ENCODE measurements around the gene KISS1.
"Not testable (repeated sequence)": the region's sequence is repeated elsewhere in the genome, so short reads cannot be mapped to it uniquely, and the experiment has no call there.

Gene KISS1, protein sequence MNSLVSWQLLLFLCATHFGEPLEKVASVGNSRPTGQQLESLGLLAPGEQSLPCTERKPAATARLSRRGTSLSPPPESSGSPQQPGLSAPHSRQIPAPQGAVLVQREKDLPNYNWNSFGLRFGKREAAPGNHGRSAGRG

DNA sequence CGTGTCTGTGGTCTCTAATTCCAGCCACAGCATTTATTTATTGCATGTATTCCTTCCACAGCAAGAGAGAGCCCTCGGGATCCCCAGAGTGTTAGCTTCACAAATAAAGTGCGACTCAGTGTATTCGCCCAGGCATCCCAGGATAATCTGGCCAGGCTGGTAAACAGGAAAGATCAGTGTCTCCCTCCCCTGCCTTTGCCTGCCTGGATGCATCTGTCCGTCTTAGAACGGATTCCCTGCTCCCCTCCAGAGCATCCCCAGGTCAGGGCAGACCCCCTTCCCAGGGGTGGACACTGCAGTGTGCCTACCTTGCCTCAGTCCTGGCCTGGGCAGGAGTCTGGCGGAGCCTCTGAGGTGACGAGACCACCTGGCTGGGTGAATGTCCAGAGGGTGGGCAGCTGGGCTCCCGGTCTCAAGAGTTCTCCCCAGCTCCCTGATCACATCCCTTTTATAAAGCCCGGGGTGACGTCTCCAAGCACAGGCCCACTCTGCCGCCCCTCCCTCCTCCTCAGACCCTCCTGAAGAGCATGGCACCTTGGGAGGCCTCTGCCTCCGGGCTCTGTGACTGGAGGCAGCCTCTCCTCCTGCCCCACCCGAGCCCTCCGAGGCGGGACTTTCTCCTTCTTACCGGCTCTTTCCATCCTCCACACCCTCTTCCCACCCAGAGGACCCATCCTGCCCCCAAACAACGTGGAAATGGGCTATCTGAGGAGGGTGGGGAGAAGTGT, at the start of gene KISS1:
TSS of gene KISS1 (minus strand) at position 424 of the 728 bp plus-strand sequence. CDS start 3,615 bp downstream, outside the sequence.
- H3K4me3 ChIP-seq (ENCODE audit: low read length): no peak within 1 kb of the TSS

DNA sequence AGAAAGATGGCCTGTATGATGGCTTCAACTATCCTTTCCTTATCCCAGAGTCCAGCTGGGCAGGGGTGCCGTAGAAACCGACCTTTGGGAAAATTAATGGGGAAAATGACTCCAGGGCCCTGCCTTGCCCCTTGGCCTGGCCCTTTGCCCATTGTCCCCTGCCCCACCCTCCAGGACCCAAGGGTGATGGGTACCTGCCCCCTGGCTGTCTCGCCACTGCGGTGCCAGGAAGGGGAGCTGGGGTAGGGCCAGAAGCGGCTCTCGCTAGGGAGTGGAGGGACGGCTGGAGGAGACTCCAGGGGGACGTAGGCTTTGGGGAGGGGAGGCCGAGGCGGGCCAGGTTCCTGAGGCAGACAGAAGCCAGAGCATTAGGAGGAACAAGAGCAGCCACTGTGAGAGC, 46.6 kb upstream of the KISS1 start:
- no peak overlapping the region for H3K4me3 ChIP-seq (ENCODE audit: low read length)
- TF ChIP-seq ZNF274 (IDR thresholded peaks at IDR 0.05; ENCODE audit: low read depth, low read length): no peak

More for the DNA sequence above, at the start of gene KISS1:
- TF ChIP-seq ZNF274 (IDR thresholded peaks at IDR 0.05; ENCODE audit: low read depth, low read length): no peak

DNA sequence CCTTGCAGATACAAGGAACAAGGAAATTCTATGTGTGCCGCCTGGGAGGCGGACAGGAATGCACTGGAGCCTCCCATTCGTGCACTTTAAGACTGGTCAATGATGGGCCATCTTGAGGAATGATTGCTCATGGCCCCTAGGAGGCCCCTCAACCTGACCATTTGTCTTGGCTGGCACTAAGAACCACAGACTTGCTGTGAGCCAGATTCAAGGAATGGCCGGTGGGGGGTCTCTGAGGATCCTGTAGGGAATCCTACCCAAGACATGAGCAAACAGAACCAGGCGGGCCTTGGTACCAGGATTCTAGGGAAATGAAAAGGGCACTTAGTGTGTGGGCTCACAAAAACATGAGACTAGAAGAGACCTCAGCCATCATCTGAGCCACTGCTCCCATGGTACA, 45.6 kb upstream of the KISS1 start:
- no peak overlapping the region for H3K4me3 ChIP-seq (ENCODE audit: low read length)
- TF ChIP-seq ZNF274 (IDR thresholded peaks at IDR 0.05; ENCODE audit: low read depth, low read length): no peak

DNA sequence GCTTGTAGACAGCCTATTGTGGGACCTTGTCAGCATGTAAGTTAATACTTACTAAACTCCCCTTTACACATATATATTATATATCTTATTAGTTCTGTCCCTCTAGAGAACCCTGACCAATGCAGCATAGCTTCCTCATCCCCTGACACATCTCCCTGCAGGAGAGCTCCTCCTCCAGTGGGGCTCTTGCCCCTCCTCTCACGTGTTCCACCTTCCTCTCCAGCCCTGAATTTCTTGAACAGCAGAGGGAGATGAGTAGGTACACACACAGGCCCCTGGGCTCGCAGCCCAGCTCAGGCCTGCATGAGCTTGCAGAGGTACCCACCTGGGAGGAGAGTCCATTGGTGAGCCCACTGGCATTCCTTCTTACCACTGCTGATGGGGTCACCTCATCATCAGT, 44.8 kb upstream of the KISS1 start:
- no peak overlapping the region for H3K4me3 ChIP-seq (ENCODE audit: low read length)
- no peak for TF ChIP-seq ZNF274 (IDR thresholded peaks at IDR 0.05; ENCODE audit: low read depth, low read length)

DNA sequence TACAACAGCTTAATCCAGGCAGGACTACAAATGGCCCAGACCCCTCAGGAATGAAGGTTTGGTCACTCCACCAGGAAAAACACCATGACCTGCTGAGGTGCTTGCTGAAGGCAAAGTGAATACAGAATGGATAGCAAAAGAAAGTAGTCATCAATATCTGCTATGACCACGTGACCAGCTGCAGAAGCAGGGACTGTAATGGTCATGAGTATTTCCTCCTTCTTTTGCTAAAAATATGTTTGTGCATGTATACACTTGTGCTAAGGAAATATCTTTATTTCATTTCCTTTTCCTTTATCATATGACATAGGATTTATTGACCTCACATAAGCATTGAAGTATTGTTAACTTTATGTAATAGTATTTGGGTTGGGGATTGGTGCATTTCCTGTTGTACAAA, 43.9 kb upstream of the KISS1 start:
- TF ChIP-seq ZNF274 (IDR thresholded peaks at IDR 0.05; ENCODE audit: low read depth, low read length): no peak

DNA sequence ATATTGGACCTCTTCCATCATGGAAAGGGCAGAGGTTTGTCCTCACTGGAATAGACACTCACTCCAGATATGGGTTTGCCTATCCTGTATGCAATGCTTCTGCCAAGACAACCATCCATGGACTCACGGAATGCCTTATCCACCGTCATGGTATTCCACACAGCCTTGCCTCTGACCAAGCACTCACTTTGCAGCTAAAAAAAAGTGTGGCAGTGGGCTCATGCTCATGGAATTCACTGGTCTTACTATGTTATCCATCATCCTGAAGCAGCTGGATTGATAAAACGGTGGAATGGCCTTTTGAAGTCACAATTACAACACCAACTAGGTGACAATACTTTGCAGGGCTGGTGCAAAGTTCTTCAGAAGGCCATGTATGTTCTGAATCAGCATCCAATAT, 43.1 kb upstream of the KISS1 start:
- H3K4me3 ChIP-seq (ENCODE audit: low read length): not testable (repeated sequence)

More for the DNA sequence above, 43.9 kb upstream of the KISS1 start:
- H3K4me3 ChIP-seq (ENCODE audit: low read length): no peak overlapping the region

DNA sequence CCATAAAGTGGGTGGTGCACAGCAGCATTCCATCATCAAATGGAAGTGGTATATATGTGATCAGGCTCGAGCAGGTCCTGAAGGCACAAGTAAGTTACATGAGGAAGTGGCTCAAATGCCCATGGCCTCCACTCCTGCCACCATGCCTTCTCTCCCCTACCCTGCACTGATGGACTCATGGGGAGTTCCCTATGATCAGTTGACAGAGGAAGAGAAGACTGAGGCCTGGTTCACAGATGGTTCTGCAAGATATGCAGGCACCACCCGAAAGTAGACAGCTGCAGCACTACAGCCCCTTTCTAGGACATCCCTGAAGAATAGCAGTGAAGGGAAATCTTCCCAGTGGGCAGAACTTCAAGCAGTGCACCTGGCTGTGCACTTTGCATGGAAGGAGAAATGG, 42.2 kb upstream of the KISS1 start:
- not testable (repeated sequence) for H3K4me3 ChIP-seq (ENCODE audit: low read length)

DNA sequence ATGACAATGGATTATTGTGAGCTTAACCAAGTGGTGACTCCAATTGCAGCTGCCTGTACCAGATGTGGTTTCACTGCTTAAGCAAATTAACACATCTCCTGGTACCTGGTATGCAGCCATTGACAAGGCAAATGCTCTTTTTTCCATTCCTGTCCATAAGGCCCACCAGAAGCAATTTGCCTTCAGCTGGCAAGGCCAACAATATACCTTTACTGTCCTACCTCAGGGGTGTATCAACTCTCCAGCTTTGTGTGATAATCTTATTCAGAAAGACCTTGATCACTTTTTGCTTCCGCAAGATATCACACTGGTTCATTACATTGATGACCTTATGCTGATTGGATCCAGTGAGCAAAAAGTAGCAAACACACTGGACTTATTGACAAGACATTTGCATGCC, 41.2 kb upstream of the KISS1 start:
- not testable (repeated sequence) for H3K4me3 ChIP-seq (ENCODE audit: low read length)

DNA sequence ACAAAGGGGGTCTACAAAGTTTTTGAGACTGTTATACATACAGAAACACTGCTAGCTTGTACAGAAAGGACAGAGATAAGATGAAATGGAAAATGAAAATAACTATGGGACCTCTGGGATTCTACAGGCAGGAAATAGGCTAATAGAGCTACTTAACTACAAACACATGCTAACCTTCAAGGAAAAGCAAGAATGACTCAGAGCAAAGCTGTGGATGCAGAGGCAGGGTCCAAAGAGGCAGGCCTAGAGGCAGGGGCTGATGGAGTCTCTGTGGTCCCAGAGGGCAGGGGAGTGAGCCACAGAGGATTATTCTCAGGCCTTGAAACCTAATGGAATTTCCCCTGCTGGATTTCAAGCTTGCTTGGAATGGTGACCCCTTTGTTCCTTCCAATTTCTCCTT, 36.2 kb upstream of the KISS1 start:
- H3K4me3 ChIP-seq (ENCODE audit: low read length): no peak overlapping the region
- TF ChIP-seq ZNF274 (IDR thresholded peaks at IDR 0.05; ENCODE audit: low read depth, low read length): no peak

DNA sequence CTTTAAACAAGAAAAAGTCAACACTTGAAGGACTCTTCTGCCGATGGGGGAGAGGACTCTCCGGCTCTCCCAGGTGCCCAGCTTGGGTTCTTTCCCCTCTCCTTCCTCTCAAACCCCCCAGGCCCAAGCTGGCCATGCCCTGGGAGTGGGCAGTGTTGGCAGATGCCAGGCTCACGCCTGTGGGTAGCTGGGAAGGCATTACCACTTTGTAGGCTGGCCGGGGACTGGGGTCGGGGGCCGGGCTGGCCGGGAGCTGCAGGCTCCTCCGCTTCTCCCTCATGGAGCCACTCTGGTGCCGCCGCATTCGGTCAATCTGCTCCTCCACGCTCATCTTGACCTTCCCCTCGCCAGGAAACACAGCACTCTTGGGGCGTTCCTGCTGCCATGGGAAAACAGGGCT, 33.9 kb upstream of the KISS1 start:
- no peak for TF ChIP-seq ZNF274 (IDR thresholded peaks at IDR 0.05; ENCODE audit: low read depth, low read length)
- H3K4me3 ChIP-seq (ENCODE audit: low read length): no peak overlapping the region

DNA sequence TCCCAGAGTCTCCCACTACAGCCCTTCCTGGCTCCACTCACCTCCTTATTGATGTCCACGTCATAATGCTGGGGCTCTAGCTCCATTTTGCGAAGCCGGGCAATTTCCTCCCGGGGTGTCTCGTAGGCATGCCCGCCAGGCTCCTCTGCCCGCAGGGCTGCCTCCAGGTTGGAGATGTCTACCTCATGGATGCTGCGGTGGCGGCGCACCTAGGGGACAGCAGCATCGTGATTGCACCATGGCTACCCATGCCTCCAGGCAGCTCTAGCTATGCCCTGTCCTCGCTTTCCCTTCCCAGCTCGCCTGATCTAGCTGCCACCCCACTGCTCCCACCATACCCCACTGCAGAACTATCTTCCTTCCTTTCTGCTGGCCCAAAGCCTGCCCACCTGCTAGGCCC, 32.6 kb upstream of the KISS1 start:
- no peak for TF ChIP-seq ZNF274 (IDR thresholded peaks at IDR 0.05; ENCODE audit: low read depth, low read length)
- H3K4me3 ChIP-seq (ENCODE audit: low read length): no peak overlapping the region

DNA sequence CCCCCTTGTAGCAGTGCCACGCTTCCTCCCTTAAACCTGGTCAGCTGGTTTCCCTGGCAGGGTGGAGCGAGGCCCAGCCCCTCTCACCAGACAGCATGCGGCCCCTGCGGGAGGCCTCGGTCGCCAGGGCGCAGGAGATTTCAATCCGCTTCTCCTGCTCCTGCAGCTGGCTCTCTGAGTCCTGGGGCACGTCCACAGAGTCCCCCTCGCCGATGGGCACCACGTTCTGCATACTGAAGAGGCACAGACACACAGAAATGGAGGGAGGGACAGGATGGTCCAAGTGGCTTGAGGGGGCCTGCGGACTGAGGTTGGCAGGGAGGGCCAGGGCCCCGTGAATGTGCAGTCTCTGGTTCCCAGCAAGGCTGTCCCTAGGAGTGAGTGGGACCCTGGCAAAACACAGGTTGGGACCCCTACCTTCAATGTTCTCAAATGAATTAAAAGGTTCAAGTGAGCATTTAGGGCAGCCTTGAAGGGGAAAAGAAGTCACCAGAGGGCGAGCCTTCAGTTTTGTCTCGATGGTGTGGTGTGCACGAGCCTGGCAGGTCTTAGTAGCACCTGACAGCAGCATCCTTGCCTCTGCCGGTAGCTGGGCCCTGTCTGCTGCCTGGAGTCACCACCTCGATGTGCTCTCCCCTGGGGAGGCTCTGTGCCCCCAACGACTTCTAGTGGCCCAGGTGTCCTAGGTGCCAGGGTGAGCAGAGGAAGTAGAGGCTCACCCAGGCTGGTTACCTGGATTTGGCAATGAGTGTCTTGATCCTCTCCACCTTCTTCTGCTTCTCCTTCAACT, 31.9 kb upstream of the KISS1 start:
- no peak overlapping the region for H3K4me3 ChIP-seq (ENCODE audit: low read length)
- TF ChIP-seq ZNF274 (IDR thresholded peaks at IDR 0.05; ENCODE audit: low read depth, low read length): no peak

DNA sequence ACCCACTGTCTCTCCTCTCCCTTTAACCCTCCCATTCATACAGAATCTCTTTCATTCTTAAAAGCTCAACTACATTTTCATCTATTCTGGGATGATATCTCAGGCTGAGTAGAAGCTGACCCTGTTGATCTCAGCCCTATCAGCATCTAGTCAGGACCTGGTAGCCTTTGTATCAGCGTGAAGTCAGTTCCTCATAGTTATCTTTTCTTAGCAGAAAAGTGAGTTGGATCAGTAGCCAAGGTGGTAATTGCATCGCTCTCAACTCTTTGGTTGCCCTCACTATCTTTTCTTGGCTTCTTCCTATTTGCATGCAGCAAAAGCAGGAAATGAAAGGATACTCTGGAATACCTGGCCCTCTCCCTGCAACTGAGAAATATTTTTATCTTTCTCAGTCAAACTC, 31.1 kb upstream of the KISS1 start:
- TF ChIP-seq ZNF274 (IDR thresholded peaks at IDR 0.05; ENCODE audit: low read depth, low read length): no peak
- H3K4me3 ChIP-seq (ENCODE audit: low read length): no peak overlapping the region

DNA sequence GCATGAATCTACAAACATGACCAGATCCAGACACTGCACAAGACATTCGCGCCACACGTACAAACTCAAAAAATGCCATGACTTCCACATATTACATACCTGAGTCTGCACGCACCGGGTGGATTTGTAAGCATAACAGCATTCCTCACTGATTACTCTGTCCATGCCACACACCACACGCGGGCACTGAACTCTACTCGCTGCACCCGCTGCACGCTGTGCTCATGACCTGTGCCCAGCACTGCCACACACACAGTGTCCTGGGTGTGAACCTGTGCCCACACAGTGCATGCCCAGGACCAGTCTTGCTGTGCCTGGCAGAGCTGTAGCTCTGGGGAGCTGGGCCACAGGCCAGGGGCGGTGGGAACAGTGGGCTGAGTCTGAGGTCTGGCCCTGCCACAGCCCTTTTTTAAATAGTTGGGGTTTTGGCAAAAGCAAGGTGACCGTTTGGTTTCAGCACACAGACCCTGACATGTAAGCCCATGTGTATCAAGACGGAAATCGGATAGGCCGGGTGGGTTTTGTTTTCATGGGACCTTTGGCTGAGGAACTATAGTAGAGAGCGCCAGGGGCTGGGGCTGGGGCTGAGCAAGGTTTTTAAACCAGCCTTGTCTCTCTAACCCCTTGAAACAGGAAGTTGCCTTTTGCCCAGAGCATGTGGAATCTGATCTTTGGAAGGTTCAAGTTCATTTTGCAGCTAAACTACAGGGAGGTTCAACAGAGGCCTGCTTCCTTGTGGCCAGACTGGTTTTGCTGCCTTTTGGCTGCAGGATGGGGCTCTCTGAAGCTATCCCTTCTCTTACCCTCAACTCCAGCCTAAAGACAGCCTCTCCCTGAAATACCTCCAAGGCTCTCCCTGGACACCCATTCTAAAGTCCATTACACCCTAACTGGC, 29.8 kb upstream of the KISS1 start:
- no peak for TF ChIP-seq ZNF274 (IDR thresholded peaks at IDR 0.05; ENCODE audit: low read depth, low read length)
- no peak overlapping the region for H3K4me3 ChIP-seq (ENCODE audit: low read length)
